ENCODE data around the gene PLA2G2D. TPM values are rescaled to one million over a fixed set of nuclear protein-coding genes. Genes with fewer than 3 reads are reported as not detected.
A peak's percentile ranks its signal among the peaks of the same experiment; 100 is the strongest.

PLA2G2D gene
- total and polyA plus RNA-seq, 10 of the 15 experiments (the other 5 are each of a cell fraction or from before 2014, with no cell fraction given) = 0.06 to 0.38 (median 0.16) TPM; not detected in 2

- TF ChIP-seq KLF5 (IDR thresholded peaks at IDR 0.05; ENCODE audit: partially characterized antibody) (no peak), ATF2 (IDR thresholded peaks at IDR 0.05; ENCODE audit: low read length) (no peak), POLR2AphosphoS2 (IDR thresholded peaks at IDR 0.05; ENCODE audit: low read depth, low read length) (no peak), ZSCAN29 (IDR thresholded peaks at IDR 0.05) (no peak), BHLHE40 (IDR thresholded peaks at IDR 0.05; ENCODE audit: borderline replicate concordance in 1 of 2, low read depth in 2 of 2, low read length in 1 of 2) (peak; percentile 14 to 45; a peak in 2 of 4 replicates), CEBPB (IDR thresholded peaks at IDR 0.05; ENCODE audit: borderline replicate concordance in 1 of 2, low read depth in 2 of 2, low read length in 2 of 2) (no peak), NR2C1 (IDR thresholded peaks at IDR 0.05) (no peak), SUPT20H (IDR thresholded peaks at IDR 0.05; ENCODE audit: borderline replicate concordance, control insufficient read depth, low read depth, low read length) (no peak), SMARCA5 (IDR thresholded peaks at IDR 0.05) (0 out of 2 replicates have a peak, but pooled peaks have one; percentile 62), TBL1XR1 (IDR thresholded peaks at IDR 0.05; ENCODE audit: low read depth, low read length) (no peak), FOS (IDR thresholded peaks at IDR 0.05; ENCODE audit: borderline replicate concordance, extremely low read depth, insufficient read length) (no peak), NKRF (conservative IDR thresholded peaks at IDR 0.05) (0 out of 2 replicates have a peak, but pooled peaks have one; percentile 45), USF2 (IDR thresholded peaks at IDR 0.05; ENCODE audit: borderline replicate concordance, low read depth, low read length) (no peak), IKZF2 (IDR thresholded peaks at IDR 0.05) (peak in 1 of 2 experiments; percentile 27; a peak in 1 of 4 replicates), RELB (IDR thresholded peaks at IDR 0.05; ENCODE audit: low read depth) (no peak), ZZZ3 (IDR thresholded peaks at IDR 0.05; ENCODE audit: control insufficient read depth, insufficient read length, low read depth) (no peak), SMC3 (IDR thresholded peaks at IDR 0.05; ENCODE audit: borderline replicate concordance, low read length) (peak; percentile 99), NFYB (IDR thresholded peaks at IDR 0.05; ENCODE audit: insufficient read depth, low read depth, low read length) (no peak), HDAC2 (IDR thresholded peaks at IDR 0.05) (no peak), ZNF384 (IDR thresholded peaks at IDR 0.05; ENCODE audit: borderline replicate concordance, low read depth, low read length) (no peak), PAX5 (IDR thresholded peaks at IDR 0.05; ENCODE audit: borderline replicate concordance, low read depth, low read length) (no peak), STAT3 (IDR thresholded peaks at IDR 0.05; ENCODE audit: low read depth, low read length) (no peak), CBX5 (IDR thresholded peaks at IDR 0.05; ENCODE audit: low read depth) (no peak), ETV6 (conservative IDR thresholded peaks at IDR 0.05 in 1 of 2, IDR thresholded peaks at IDR 0.05 in 1 of 2; ENCODE audit: borderline replicate concordance in 1 of 2, low read depth in 1 of 2) (no peak), NR2F1 (conservative IDR thresholded peaks at IDR 0.05) (0 out of 2 replicates have a peak, but pooled peaks have one; percentile 19)
Observed at GRCh38 chr1:20151906-20152598, 32.7 kb upstream of the PLA2G2D start (continued).
